Measurements from ENCODE around the gene GPC6. TPM values are rescaled to one million over a fixed set of nuclear protein-coding genes. Genes with fewer than 3 reads are reported as not detected.

Gene GPC6
- total RNA-seq, 1 experiment from 2014 or later = not detected

- POLR2A ChIA-PET (ENCODE audit: unreplicated experiment) = no interaction called here
- H3K4me2 ChIP-seq = no peak overlapping the region
- CTCF ChIA-PET = interaction anchor here (0.6 kb wide), 1 partner anchor 1273 kb away, joined by 3 read pairs; no protein-coding TSS in a partner anchor
- H3K4me3 ChIP-seq = no peak overlapping the region
- H2AFZ ChIP-seq = no peak overlapping the region
- TF ChIP-seq CTCF (conservative IDR thresholded peaks at IDR 0.05) (no peak), EZH2 (IDR thresholded peaks at IDR 0.05; ENCODE audit: low read depth) (no peak)
- H3K36me3 ChIP-seq (ENCODE audit: low read depth) = no peaks in the 10 kb centered on the region
- H3F3A ChIP-seq (ENCODE audit: insufficient read depth, low read depth) = no peaks in the 10 kb centered on the region
- intact Hi-C loops (cut with micrococcal nuclease; ENCODE audit: unreplicated experiment) = no loop called here
- H3K27ac ChIP-seq = no peak overlapping the region
- BruUV-seq (replicated peaks) = no TSS peak
- H3K79me2 ChIP-seq (ENCODE audit: low read depth) = no peaks in the 10 kb centered on the region
- no peaks in the 10 kb centered on the region for H3K27me3 ChIP-seq (ENCODE audit: insufficient read depth, low read depth)
- no peaks in the 10 kb centered on the region for H4K20me1 ChIP-seq (ENCODE audit: insufficient read depth)
- no peak for DNase-seq
- no peaks in the 10 kb centered on the region; the same call in 1 of the 2 replicates for H3K9me2 ChIP-seq (ENCODE audit: insufficient read depth)
- H3K9me3 ChIP-seq (ENCODE audit: insufficient read depth, low read depth) = no peaks in the 10 kb centered on the region
- H3K4me1 ChIP-seq (replicated peaks; ENCODE audit: insufficient read depth) = no peaks in the 10 kb centered on the region
These were observed 162.1 kb downstream of the GPC6 start for GRCh38 chr13:93388701-93389100.

DNA sequence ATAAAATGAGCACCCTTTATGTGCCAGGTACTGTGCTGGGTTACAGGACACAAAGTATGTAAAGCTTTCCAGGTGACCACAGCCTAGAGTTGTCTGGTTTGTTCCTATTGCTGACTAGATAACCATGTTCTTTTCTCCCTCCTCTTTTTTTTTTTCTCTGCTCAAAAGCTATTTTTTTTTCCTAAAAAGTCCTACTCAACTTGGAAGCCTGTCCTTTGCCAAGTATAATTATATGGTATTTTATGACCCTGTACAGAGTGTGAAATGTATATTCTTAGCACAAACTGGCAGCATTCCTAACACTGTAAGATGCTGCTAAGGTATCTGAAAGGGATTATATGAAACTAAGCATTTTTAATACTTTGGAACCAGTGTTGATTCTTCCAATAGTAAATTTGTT, 171.0 kb downstream of the GPC6 start:
- no peak for DNase-seq
- Histone ChIP-seq H2AFZ (no peak overlapping the region), H3K4me2 (no peak overlapping the region), H3K4me1 (replicated peaks; ENCODE audit: insufficient read depth) (no peaks in the 10 kb centered on the region), H3K79me2 (ENCODE audit: low read depth) (no peaks in the 10 kb centered on the region), H3K9me2 (ENCODE audit: insufficient read depth) (no peaks in the 10 kb centered on the region), H3K27ac (no peak overlapping the region), H3K4me3 (no peak overlapping the region), H3K9me3 (ENCODE audit: insufficient read depth, low read depth) (no peaks in the 10 kb centered on the region; the same call in 1 of the 2 replicates), H3K36me3 (ENCODE audit: low read depth) (no peaks in the 10 kb centered on the region), H3K27me3 (ENCODE audit: insufficient read depth, low read depth) (no peaks in the 10 kb centered on the region), H3F3A (ENCODE audit: insufficient read depth, low read depth) (no peaks in the 10 kb centered on the region), H4K20me1 (ENCODE audit: insufficient read depth) (no peaks in the 10 kb centered on the region)
- TF ChIP-seq EZH2 (IDR thresholded peaks at IDR 0.05; ENCODE audit: low read depth) (no peak), CTCF (conservative IDR thresholded peaks at IDR 0.05) (no peak)
- POLR2A ChIA-PET (ENCODE audit: unreplicated experiment) = no interaction called here
- BruUV-seq (replicated peaks) = no TSS peak
- CTCF ChIA-PET = no interaction called here
- intact Hi-C loops (cut with micrococcal nuclease; ENCODE audit: unreplicated experiment) = no loop called here

DNA sequence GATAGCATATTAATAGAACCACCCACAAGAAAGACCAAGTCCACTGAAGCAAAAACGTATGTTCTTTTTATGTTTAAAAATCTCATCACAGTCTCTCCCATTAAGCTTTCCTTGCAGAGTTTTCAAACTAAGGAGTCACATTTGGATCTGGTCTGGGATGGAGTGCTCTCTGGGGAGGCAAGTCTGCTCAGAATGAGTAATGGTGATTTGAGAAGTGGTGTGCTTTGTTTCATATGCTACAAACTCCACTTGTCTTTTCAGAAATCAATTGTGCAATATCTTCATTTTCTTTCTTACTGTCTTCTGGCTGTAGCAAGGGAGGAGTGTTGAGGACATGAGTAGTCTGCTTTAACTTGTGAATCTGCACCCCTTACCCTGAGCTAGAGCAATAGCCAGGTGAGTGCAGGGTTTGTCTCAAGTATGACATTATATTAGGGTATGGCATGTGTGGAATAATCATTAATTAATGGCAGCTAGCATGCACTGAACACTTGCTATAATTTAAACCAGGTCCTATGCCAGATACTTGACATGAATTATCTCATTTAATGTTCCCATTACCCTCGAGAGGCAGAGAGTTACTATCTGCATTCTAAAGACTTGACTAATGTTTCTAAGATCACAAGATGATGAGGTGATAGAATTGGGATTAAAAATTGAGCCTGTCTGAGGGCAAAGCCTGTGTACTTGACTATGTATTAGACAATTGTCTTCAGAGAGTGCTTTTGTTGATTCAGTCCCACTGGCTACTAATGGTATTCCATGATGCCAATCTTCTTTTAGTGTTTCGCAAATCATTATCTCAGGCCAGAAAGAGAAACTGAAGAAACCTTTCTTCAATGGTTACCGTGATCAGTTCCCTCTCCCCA, 171.8 kb downstream of the GPC6 start:
- intact Hi-C loops (cut with micrococcal nuclease; ENCODE audit: unreplicated experiment) = no loop called here
- TF ChIP-seq EZH2 (IDR thresholded peaks at IDR 0.05; ENCODE audit: low read depth) (no peak), CTCF (conservative IDR thresholded peaks at IDR 0.05) (no peak)
- H3K79me2 ChIP-seq (ENCODE audit: low read depth) = no peaks in the 10 kb centered on the region

More for the DNA sequence above, 171.8 kb downstream of the GPC6 start:
- Histone ChIP-seq H3K27me3 (ENCODE audit: insufficient read depth, low read depth) (no peaks in the 10 kb centered on the region), H3K27ac (no peak overlapping the region), H3K9me3 (ENCODE audit: insufficient read depth, low read depth) (no peaks in the 10 kb centered on the region; the same call in 1 of the 2 replicates), H3K4me1 (replicated peaks; ENCODE audit: insufficient read depth) (no peaks in the 10 kb centered on the region), H2AFZ (no peak overlapping the region), H3F3A (ENCODE audit: insufficient read depth, low read depth) (no peaks in the 10 kb centered on the region), H3K4me2 (no peak overlapping the region), H3K9me2 (ENCODE audit: insufficient read depth) (no peaks in the 10 kb centered on the region), H3K4me3 (no peak overlapping the region), H3K36me3 (ENCODE audit: low read depth) (no peaks in the 10 kb centered on the region), H4K20me1 (ENCODE audit: insufficient read depth) (no peaks in the 10 kb centered on the region)
- no peak for DNase-seq
- ChIA-PET POLR2A (ENCODE audit: unreplicated experiment) (no interaction called here), CTCF (no interaction called here)
- BruUV-seq (replicated peaks) = no TSS peak
